NB4 (cell line): ENCODE measurements around the gene SNAP25.

Experiments
- POLR2A ChIP-seq: IDR thresholded peaks from 2 replicates; pipeline ENCODE4 v1.6.1; 2011; ENCODE audit warnings: mild to moderate bottlenecking; ENCODE audit not compliant: insufficient read length; ENCODE audit errors: extremely low read depth
- TF ChIP-seq, protein P1 (sequence below): IDR thresholded peaks from one replicate; pipeline ENCODE4 v1.5.1; 2012; ENCODE audit warnings: low read depth, low read length

DNA sequence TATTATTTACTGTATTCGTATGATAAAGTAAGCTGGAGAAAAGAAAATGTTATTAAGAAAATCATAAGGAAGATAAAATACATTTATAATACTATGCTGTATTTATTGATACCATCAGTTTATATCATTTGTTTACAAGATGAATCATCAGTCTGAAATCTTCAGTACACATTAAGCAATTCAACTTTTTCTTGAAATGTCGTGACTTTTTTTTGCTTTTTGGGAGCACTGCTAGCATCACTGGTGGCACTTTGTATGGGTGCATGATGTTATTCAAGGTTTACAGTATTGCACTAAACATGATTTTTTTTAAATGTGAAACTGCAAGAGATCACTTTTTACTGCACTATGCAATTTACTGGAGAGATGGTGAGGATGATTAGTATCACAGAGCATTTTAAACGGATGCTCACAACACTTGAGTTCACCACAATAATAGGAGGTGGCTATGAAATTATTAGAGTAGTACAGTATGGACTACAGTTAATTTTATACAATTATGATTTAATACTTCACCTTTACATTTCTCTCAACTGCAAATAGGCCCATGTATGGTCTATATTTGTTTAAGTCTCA is 85.9 kb downstream of the SNAP25 start:
- TF ChIP-seq, protein P1, sequence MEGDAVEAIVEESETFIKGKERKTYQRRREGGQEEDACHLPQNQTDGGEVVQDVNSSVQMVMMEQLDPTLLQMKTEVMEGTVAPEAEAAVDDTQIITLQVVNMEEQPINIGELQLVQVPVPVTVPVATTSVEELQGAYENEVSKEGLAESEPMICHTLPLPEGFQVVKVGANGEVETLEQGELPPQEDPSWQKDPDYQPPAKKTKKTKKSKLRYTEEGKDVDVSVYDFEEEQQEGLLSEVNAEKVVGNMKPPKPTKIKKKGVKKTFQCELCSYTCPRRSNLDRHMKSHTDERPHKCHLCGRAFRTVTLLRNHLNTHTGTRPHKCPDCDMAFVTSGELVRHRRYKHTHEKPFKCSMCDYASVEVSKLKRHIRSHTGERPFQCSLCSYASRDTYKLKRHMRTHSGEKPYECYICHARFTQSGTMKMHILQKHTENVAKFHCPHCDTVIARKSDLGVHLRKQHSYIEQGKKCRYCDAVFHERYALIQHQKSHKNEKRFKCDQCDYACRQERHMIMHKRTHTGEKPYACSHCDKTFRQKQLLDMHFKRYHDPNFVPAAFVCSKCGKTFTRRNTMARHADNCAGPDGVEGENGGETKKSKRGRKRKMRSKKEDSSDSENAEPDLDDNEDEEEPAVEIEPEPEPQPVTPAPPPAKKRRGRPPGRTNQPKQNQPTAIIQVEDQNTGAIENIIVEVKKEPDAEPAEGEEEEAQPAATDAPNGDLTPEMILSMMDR: no peak
- TF ChIP-seq POLR2A: no peak
